OCI-LY1 (cell line): Measurements from ENCODE around the gene LZTR1.

Experiments
- H2AFZ ChIP-seq: fragments of 200-600 bp; sonication (generic), shearing (Covaris generic); 2 replicates; pipeline ENCODE4 v1.6.0; 2014; ENCODE audit warnings: antibody characterized with exemption, mild to moderate bottlenecking, low read length
- H3F3A ChIP-seq: fragments of 200-600 bp; sonication (generic), shearing (Covaris generic); 2 replicates; pipeline ENCODE4 v1.6.0; 2014; ENCODE audit warnings: mild to moderate bottlenecking, antibody characterized with exemption, low read length, moderate library complexity; ENCODE audit not compliant: insufficient read depth
- H3K27ac ChIP-seq: fragments of 200-600 bp; sonication (generic); 2 replicates; pipeline ENCODE4 v1.5.1; 2014; ENCODE audit warnings: low read length, mixed run types, mild to moderate bottlenecking, low read depth; ENCODE audit not compliant: poor library complexity, severe bottlenecking
- H3K27me3 ChIP-seq: fragments of 200-600 bp; sonication (generic); 2 replicates; pipeline ENCODE4 v1.6.0; 2014; ENCODE audit warnings: antibody characterized with exemption, mild to moderate bottlenecking, low read length, moderate library complexity; ENCODE audit not compliant: insufficient read depth
- H3K36me3 ChIP-seq: fragments of 200-600 bp; sonication (generic); 2 replicates; pipeline ENCODE4 v1.6.1; 2014; ENCODE audit warnings: mild to moderate bottlenecking, antibody characterized with exemption, low read length, moderate library complexity, mixed read lengths; ENCODE audit not compliant: insufficient read depth
- H3K4me1 ChIP-seq: fragments of 200-600 bp; sonication (generic); 2 replicates; pipeline ENCODE4 v1.5.1; 2014; ENCODE audit warnings: mild to moderate bottlenecking, low read length, moderate library complexity; ENCODE audit not compliant: insufficient read depth, severe bottlenecking
- H3K4me2 ChIP-seq: fragments of 200-600 bp; sonication (generic), shearing (Covaris generic); 2 replicates; pipeline ENCODE4 v1.6.1; 2014; ENCODE audit warnings: low read length
- H3K4me3 ChIP-seq: fragments of 200-600 bp; sonication (generic); 2 replicates; pipeline ENCODE4 v1.5.1; 2014; ENCODE audit warnings: low read length, low read depth, mild to moderate bottlenecking, mixed read lengths; ENCODE audit not compliant: poor library complexity, severe bottlenecking
- H3K79me2 ChIP-seq: fragments of 200-600 bp; shearing (Covaris generic); 2 replicates; pipeline ENCODE4 v1.6.1; 2016; ENCODE audit warnings: mixed run types, low read length, mixed read lengths; ENCODE audit not compliant: insufficient read depth
- H3K9ac ChIP-seq: fragments of 200-600 bp; sonication (generic), shearing (Covaris generic); 2 replicates; pipeline ENCODE4 v1.6.1; 2014; ENCODE audit warnings: mild to moderate bottlenecking, low read length, mixed read lengths
- H3K9me2 ChIP-seq: fragments of 200-600 bp; sonication (generic), shearing (Covaris generic); 2 replicates; pipeline ENCODE4 v1.6.1; 2014; ENCODE audit warnings: low read depth, mild to moderate bottlenecking, low read length, mixed read lengths
- H3K9me3 ChIP-seq: fragments of 200-600 bp; shearing (Covaris generic); 2 replicates; pipeline ENCODE4 v1.6.1; 2014; ENCODE audit warnings: low read length, mixed read lengths
- H4K20me1 ChIP-seq: fragments of 200-600 bp; sonication (generic), shearing (Covaris generic); 2 replicates; pipeline ENCODE4 v1.6.0; 2016; ENCODE audit warnings: mild to moderate bottlenecking, low read length; ENCODE audit not compliant: insufficient read depth
- CTCF ChIP-seq: fragments of 200-600 bp; sonication (generic), shearing (Covaris generic); IDR thresholded peaks from 2 replicates; pipeline ENCODE4 v1.5.1; 2017; ENCODE audit warnings: mild to moderate bottlenecking, antibody characterized with exemption, low read length, moderate library complexity, mixed read lengths
- EZH2 ChIP-seq: fragments of 200-600 bp; sonication (generic), shearing (Covaris generic); IDR thresholded peaks from 2 replicates; pipeline ENCODE4 v1.8.0; 2017; ENCODE audit warnings: borderline replicate concordance, mixed run types, mild to moderate bottlenecking, antibody characterized with exemption, low read length, moderate library complexity, mixed read lengths

The LZTR1 gene

GRCh38 chr22:21009638-21010425 is 27.7 kb downstream of the LZTR1 start:
- no peaks in the 10 kb centered on the region for H3K9me3 ChIP-seq
- no peak overlapping the region for H3K27ac ChIP-seq
- H3K36me3 ChIP-seq: no peaks in the 10 kb centered on the region
- TF ChIP-seq CTCF (no peak), EZH2 (no peak)
- no peak overlapping the region for H3K4me3 ChIP-seq
- peaks cover 8% of the 10 kb centered on the region for H3K4me1 ChIP-seq
- H3K9me2 ChIP-seq: no peaks in the 10 kb centered on the region
- H2AFZ ChIP-seq: no peak overlapping the region
- no peaks in the 10 kb centered on the region for H3K27me3 ChIP-seq
- no peaks in the 10 kb centered on the region for H3K79me2 ChIP-seq
- no peak overlapping the region for H3K4me2 ChIP-seq
- no peaks in the 10 kb centered on the region for H3F3A ChIP-seq
- H4K20me1 ChIP-seq: no peaks in the 10 kb centered on the region
- H3K9ac ChIP-seq: no peak overlapping the region

GRCh38 chr22:21010426-21011113 is 28.5 kb downstream of the LZTR1 start:
- Histone ChIP-seq H3K4me2 (no peak overlapping the region), H3K27ac (no peak overlapping the region), H3K27me3 (no peaks in the 10 kb centered on the region), H3K4me3 (no peak overlapping the region), H2AFZ (no peak overlapping the region), H3K9me2 (no peaks in the 10 kb centered on the region), H3K4me1 (peaks cover 9% of the 10 kb centered on the region), H3K9me3 (no peaks in the 10 kb centered on the region), H3F3A (no peaks in the 10 kb centered on the region), H3K79me2 (no peaks in the 10 kb centered on the region), H4K20me1 (no peaks in the 10 kb centered on the region), H3K9ac (no peak overlapping the region), H3K36me3 (no peaks in the 10 kb centered on the region)
- TF ChIP-seq EZH2: no peak
- TF ChIP-seq CTCF: no peak

- H3K4me2 ChIP-seq: no peak overlapping the region
- no peak overlapping the region for H3K4me3 ChIP-seq
These were observed 30.6 kb downstream of the LZTR1 start for GRCh38 chr22:21012446-21013407.

More at GRCh38 chr22:21012446-21013407, 30.6 kb downstream of the LZTR1 start:
- H3K4me1 ChIP-seq: peaks cover 9% of the 10 kb centered on the region
- no peak overlapping the region for H3K27ac ChIP-seq
- no peaks in the 10 kb centered on the region for H3K36me3 ChIP-seq
- no peaks in the 10 kb centered on the region for H3K79me2 ChIP-seq
- no peaks in the 10 kb centered on the region for H3K27me3 ChIP-seq
- no peaks in the 10 kb centered on the region for H3F3A ChIP-seq
- H3K9me2 ChIP-seq: no peaks in the 10 kb centered on the region
- H3K9me3 ChIP-seq: no peaks in the 10 kb centered on the region
- H4K20me1 ChIP-seq: no peaks in the 10 kb centered on the region
- no peak overlapping the region for H3K9ac ChIP-seq
- TF ChIP-seq EZH2: no peak
- TF ChIP-seq CTCF: no peak
- H2AFZ ChIP-seq: no peak overlapping the region
